Lower leg skin (tissue), 4 donors: Measurements from ENCODE around the gene ANKMY2. TPM values are rescaled to one million over a fixed set of nuclear protein-coding genes. Genes with fewer than 3 reads are reported as not detected.

Experiments used
- DNase-seq, 2 donors: peaks; one replicate each; pipeline ENCODE4 v3.0.0-alpha.2; 2019; ENCODE audit warnings: low spot score in 2 of 2
- H3K4me3 ChIP-seq: fragments of 200-600 bp; sonication (generic); 2 replicates; pipeline ENCODE4 v1.5.1; 2017; ENCODE audit warnings: mild to moderate bottlenecking, low read depth; ENCODE audit not compliant: poor library complexity, severe bottlenecking
- CTCF ChIP-seq, 3 donors: fragments of 450-650 bp; IDR thresholded peaks; one replicate each; pipeline ENCODE4 v1.5.1; 2016; ENCODE audit warnings: antibody characterized with exemption in 3 of 3, mild to moderate bottlenecking in 3 of 3, moderate library complexity in 2 of 3
- POLR2A ChIP-seq, 2 donors: fragments of 450-650 bp; IDR thresholded peaks; one replicate each; pipeline ENCODE4 v1.6.1; 2016 to 2017; ENCODE audit warnings: antibody characterized with exemption in 2 of 2, mild to moderate bottlenecking in 1 of 2, moderate library complexity in 1 of 2
- WGBS, 2 donors: methylation state at CpG; one replicate each; pipeline ENCODE4 v1.1.5; 2018; 5-methylcytosine and 5-hydroxymethylcytosine counted together
- intact Hi-C: fragments of 100-400 bp; cut with DNase I; formaldehyde crosslinking; loops from one replicate; pipeline ENCODE4 v1.15.0; 2023; ENCODE audit warnings: low total_unique reads
- total RNA-seq, 4 donors: library from RNA; depleted of rRNA; stranded (reverse); fragments of >200 nt; gene quantifications; one replicate each; pipeline ENCODE4 v1.1.0, GENCODE V29; 2016

The ANKMY2 gene
- total RNA-seq, 4 donors from 2014 or later, result 5.5 to 14.5 (median 9.9) TPM

DNA sequence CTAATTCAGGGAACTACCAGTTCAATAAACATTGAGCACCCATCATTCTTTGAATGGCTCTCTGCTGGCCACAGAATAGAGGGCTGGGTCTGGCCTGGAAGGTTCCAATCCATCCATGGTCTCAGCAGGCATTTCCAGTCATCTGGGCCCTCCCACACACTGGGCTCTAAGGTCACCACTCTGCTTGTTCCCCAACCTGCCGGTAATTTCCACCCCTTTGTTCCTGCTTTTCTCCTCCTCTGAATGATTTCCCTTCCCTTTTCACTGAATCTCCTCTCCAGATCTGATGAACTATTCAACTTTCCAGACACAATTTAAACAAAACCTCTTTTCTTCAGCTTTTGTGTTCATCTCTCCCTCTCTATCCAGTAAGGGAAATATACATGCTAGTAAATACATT, 3.0 kb upstream of the ANKMY2 start:
- TF ChIP-seq CTCF (IDR thresholded peaks at IDR 0.05) (no peak), POLR2A (IDR thresholded peaks at IDR 0.05) (no peak)
- H3K4me3 ChIP-seq, result no peak overlapping the region
- intact Hi-C loops, result no loop called here
- DNase-seq, result no peak
- 44 to 45% methylated on average over 1 of the region's 1 CpG for WGBS, 2 donors

DNA sequence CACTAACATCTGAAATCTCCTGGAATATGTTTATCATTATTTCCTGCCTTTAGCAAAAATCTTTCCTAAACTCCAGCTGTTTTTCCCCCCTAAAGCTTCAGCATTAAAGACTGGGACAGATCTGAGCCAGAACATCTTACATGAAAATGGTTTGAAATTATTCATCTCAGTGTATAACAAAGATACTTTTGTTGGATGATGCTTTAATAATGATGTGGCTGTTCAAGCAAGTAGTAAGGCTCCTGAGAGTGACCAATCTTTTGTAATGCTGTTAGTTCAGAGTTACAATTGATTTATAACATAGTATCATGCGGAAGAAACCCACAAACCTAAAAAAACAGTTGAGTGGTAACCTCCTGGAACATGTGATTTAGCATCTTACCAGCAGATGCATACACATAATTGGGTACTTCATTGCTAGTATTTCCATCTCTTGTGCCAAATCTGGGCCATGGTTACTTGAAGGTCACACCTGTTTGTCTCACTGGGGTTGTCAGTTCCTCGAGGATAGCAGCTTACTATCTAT, 1.9 kb upstream of the ANKMY2 start:
- no peak for DNase-seq
- intact Hi-C loops, result no loop called here
- H3K4me3 ChIP-seq, result no peak overlapping the region
- 46 to 53% methylated on average over 2 of the region's 2 CpGs for WGBS, 2 donors
- no peak for TF ChIP-seq CTCF (IDR thresholded peaks at IDR 0.05)
- TF ChIP-seq POLR2A (IDR thresholded peaks at IDR 0.05), result no peak

DNA sequence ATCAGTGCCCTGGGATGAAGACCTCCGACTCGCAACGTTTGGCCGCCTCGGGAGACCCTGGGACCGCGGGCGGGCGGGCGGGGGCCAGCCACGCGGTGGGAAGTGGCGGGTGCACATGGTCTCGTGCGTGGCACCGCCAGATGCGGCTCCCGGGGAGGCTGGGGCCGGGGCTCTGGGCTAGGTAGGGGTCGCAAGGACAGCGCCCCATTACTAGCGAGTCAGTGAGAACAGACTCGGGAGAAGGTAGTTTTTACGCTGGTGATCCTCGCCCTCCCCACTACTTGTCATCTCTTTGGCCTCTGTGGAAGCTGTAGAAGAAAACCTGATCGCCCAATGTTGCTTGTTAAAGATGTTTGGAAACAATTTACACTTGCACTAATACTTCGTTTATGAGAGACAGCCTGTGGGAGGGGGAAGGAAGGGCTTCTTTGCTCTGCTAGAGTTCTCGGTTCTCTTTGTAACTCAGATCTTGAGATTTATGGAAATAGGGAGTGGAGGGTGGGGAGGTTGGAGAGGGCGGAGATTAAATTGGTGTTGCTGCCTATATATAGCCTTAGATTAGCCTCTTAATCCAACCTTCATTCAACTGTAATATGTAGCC, 1.0 kb upstream of the ANKMY2 start:
- peak overlapping the region; percentile 98 for H3K4me3 ChIP-seq
- intact Hi-C loops, result no loop called here
- DNase-seq, result no peak
- 1% methylated on average over 9 to 29 of the region's 29 CpGs for WGBS, 2 donors
- no peak for TF ChIP-seq CTCF (IDR thresholded peaks at IDR 0.05)
- TF ChIP-seq POLR2A (IDR thresholded peaks at IDR 0.05), result no peak

DNA sequence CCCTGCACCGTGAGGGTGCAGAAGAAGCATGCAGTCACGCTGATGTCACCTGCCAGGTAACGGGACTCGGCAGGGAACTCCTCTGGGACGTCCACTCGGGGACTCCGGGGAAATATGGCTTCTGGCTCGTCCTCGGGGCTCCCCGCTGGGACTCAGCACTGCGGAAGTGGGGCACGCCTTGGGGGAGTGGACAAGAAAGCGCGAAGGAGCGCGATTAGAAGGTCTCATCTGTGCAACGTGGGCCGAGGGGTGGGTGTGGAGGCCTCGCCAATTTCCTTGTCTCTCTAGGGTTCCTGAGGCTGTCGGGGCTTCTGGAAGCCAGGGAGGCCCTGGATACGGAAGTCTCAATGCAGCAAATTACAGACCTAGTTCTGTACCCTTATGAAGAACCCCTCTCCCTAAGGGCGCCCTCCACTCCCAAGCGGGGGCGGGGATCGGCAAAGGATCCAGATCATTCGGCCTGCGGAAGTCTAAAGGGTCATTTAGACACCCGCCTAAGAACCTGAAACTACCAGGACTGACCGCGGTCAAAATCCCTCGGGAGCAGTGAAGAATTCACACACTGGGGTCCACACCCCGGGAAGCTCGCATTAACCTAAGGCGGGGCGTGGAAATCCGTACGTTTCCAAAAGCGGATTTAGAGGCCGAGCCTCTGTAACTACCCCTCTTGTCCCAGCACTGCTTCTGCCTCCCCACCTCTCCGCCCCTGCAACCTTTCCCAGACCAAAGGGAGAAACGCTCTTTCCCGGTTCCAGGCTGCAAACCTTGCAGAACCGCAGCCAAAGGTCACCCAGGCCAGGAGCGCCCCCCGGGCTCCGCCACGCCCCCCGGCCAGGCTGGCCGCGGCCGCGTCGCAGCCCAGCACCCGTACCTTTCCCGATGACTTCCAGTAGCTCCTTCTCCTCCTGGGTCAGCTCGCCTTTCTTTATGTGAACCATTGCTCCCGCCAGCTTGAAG, 640 bp downstream of the ANKMY2 start:
- peak overlapping the region; percentile 86 for H3K4me3 ChIP-seq
- peak; percentile 59 to 90 for DNase-seq
- 0 to 1% methylated on average over 56 to 57 of the region's 57 CpGs for WGBS, 2 donors
- TF ChIP-seq POLR2A (IDR thresholded peaks at IDR 0.05) (no peak), CTCF (IDR thresholded peaks at IDR 0.05) (no peak)
- intact Hi-C loops, result no loop called here

DNA sequence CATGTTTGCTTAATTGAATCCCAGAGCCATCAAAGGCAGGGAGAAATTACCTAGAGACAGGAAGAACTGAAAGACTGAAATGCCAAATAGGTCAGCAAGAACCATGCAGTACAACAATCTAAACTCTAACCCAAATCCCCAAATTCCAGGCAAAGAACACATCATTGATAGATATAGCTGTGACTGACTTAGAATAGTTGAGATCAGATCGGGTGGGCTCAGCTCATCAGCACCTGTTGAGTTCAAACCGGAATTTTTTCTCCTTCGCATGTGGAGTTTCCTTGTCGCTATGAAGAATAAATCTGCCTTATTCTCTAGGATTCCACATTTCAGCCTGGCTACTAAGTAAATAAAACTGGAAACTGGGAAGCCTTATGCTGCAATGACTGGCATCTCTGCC, 1.4 kb downstream of the ANKMY2 start:
- WGBS, 2 donors, result 67 to 71% methylated on average over 4 of the region's 4 CpGs
- intact Hi-C loops, result no loop called here
- TF ChIP-seq CTCF (IDR thresholded peaks at IDR 0.05) (no peak), POLR2A (IDR thresholded peaks at IDR 0.05) (no peak)
- H3K4me3 ChIP-seq, result peak overlapping the region; percentile 86
- no peak for DNase-seq
